Measurements from ENCODE around the gene FNIP1.

GRCh38 chr5:131740477-131740876 is 56.3 kb downstream of the FNIP1 start:
- TF ChIP-seq, protein P1, sequence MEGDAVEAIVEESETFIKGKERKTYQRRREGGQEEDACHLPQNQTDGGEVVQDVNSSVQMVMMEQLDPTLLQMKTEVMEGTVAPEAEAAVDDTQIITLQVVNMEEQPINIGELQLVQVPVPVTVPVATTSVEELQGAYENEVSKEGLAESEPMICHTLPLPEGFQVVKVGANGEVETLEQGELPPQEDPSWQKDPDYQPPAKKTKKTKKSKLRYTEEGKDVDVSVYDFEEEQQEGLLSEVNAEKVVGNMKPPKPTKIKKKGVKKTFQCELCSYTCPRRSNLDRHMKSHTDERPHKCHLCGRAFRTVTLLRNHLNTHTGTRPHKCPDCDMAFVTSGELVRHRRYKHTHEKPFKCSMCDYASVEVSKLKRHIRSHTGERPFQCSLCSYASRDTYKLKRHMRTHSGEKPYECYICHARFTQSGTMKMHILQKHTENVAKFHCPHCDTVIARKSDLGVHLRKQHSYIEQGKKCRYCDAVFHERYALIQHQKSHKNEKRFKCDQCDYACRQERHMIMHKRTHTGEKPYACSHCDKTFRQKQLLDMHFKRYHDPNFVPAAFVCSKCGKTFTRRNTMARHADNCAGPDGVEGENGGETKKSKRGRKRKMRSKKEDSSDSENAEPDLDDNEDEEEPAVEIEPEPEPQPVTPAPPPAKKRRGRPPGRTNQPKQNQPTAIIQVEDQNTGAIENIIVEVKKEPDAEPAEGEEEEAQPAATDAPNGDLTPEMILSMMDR (conservative IDR thresholded peaks at IDR 0.05) = no peak
- no peak for TF ChIP-seq ZFX (IDR thresholded peaks at IDR 0.05)

Measured in C4-2B (cell line).